Cardiac fibroblast (primary cell): ENCODE data around the gene HS3ST3B1.

Experiments used
- DNase-seq, 2 donors: peaks; one replicate each; pipeline versions ENCODE4 v3.0.0 to v3.0.0-alpha.2; 2010; ENCODE audit warnings: low read depth in 2 of 2
- H3K4me3 ChIP-seq, 2 donors: replicated peaks in 1 of 2; 1 replicate in 1 of 2; 2 replicates in 1 of 2; pipeline ENCODE4 v1.5.1; 2011; ENCODE audit warnings: low read depth in 2 of 2, low read length in 2 of 2, mild to moderate bottlenecking in 2 of 2, moderate library complexity in 1 of 2
- CTCF ChIP-seq: IDR thresholded peaks from one replicate; pipeline ENCODE4 v1.5.1; 2011; ENCODE audit warnings: low read depth, mild to moderate bottlenecking, low read length, inconsistent platforms

Gene HS3ST3B1

GRCh38 chr17:14352136-14352535 is 51.3 kb downstream of the HS3ST3B1 start:
- no peak for TF ChIP-seq CTCF
- DNase-seq = peak in 1 of 2 donors; percentile 24
- H3K4me3 ChIP-seq = no peak overlapping the region

GRCh38 chr17:14353861-14354474 is 53.1 kb downstream of the HS3ST3B1 start:
- H3K4me3 ChIP-seq = no peak overlapping the region
- no peak for DNase-seq
- TF ChIP-seq CTCF = no peak

GRCh38 chr17:14354807-14355206 is 53.9 kb downstream of the HS3ST3B1 start:
- no peak for TF ChIP-seq CTCF
- no peak overlapping the region for H3K4me3 ChIP-seq
- DNase-seq = no peak

- no peak overlapping the region for H3K4me3 ChIP-seq
- TF ChIP-seq CTCF = no peak
- no peak for DNase-seq
Measured at GRCh38 chr17:14355556-14355955, 54.7 kb downstream of the HS3ST3B1 start.

GRCh38 chr17:14359163-14360020 is 58.5 kb downstream of the HS3ST3B1 start:
- TF ChIP-seq CTCF = no peak
- H3K4me3 ChIP-seq = no peak overlapping the region
- no peak for DNase-seq

- no peak overlapping the region for H3K4me3 ChIP-seq
- DNase-seq = no peak
- no peak for TF ChIP-seq CTCF
Measured at GRCh38 chr17:14360856-14361255, 60.0 kb downstream of the HS3ST3B1 start.
